ENCODE data around the gene FGD5.

Gene FGD5

GRCh38 chr3:14785207-14786155, 33.3 kb upstream of the FGD5 start:
- in situ Hi-C loops (cut with HindIII; ENCODE audit: low sequenced_read_pairs): loop anchor here (5.0 kb wide), 2 partner anchors 77 to 142 kb away; no protein-coding TSS in a partner anchor

- in situ Hi-C loops (cut with HindIII; ENCODE audit: low sequenced_read_pairs): loop anchor here (5.0 kb wide), 2 partner anchors 76 to 141 kb away; no protein-coding TSS in a partner anchor
Measured at GRCh38 chr3:14786369-14786768, 32.4 kb upstream of the FGD5 start.

DNA sequence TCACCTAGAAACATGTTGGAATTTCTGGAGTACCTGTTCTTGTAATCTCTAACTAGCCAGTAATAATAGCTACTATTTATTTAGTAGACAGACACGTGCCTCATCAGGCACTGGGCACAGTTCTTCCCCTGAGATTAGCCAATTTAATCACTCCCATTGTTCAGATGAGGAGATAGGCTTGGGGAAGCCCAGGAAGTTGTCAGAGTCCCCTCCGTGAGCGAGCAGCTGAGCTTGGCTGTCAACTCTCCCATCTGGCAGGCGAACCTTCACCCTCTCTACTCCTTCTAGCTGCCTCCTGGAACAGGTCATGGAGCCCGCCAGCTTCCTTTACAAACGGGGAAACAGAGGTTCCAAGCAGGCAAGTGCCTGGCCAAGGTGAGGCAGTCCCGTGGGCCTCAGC, 31.1 kb upstream of the FGD5 start:
- in situ Hi-C loops (cut with HindIII; ENCODE audit: low sequenced_read_pairs): loop anchor here (5.0 kb wide), 2 partner anchors 75 to 140 kb away; no protein-coding TSS in a partner anchor

- in situ Hi-C loops (cut with HindIII; ENCODE audit: low sequenced_read_pairs): loop anchor here (5.0 kb wide), 2 partner anchors 74 to 139 kb away; no protein-coding TSS in a partner anchor
Measured at GRCh38 chr3:14788644-14789043, 30.1 kb upstream of the FGD5 start.

- in situ Hi-C loops (cut with HindIII; ENCODE audit: low sequenced_read_pairs): loop anchor here (5.0 kb wide), 2 partner anchors 73 to 138 kb away; no protein-coding TSS in a partner anchor
Measured at GRCh38 chr3:14789221-14789620, 29.5 kb upstream of the FGD5 start.

DNA sequence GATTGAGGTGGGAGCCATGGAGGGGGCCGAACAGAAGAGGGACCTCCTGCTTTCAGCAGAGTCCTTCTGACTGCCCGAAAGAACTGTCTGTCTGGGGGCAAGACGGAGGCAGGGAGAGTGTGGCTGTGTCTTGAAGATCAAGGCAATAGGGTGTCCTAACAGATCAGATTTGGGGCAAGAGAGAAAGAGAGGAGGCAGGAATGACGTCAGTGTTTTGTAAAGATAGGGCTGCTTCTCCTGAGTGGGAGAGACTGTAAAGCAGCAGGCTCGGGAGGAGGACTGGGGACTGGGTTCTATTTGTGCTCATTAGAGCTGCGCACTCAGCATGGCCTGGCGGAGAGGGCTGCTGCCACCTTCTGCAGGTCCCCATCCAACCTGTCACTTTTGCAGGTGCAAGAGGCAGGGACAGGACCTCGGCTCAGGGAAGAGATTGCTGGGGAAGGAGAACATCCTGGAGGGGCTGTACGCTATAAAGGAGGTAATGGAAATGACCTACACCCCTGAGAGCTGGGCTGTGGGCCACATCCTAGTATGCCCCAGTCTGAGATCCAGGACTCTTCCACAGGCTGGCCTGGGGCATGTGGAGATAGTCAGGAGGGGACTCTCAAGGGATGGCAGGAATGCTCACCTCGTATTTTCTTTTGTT, 29.0 kb upstream of the FGD5 start:
- in situ Hi-C loops (cut with HindIII; ENCODE audit: low sequenced_read_pairs): loop anchor here (5.0 kb wide), 2 partner anchors 73 to 138 kb away; no protein-coding TSS in a partner anchor

GRCh38 chr3:14791343-14791945, 27.3 kb upstream of the FGD5 start:
- in situ Hi-C loops (cut with HindIII; ENCODE audit: low sequenced_read_pairs): no loop called here

GRCh38 chr3:14792691-14793121, 26.1 kb upstream of the FGD5 start:
- in situ Hi-C loops (cut with HindIII; ENCODE audit: low sequenced_read_pairs): no loop called here

DNA sequence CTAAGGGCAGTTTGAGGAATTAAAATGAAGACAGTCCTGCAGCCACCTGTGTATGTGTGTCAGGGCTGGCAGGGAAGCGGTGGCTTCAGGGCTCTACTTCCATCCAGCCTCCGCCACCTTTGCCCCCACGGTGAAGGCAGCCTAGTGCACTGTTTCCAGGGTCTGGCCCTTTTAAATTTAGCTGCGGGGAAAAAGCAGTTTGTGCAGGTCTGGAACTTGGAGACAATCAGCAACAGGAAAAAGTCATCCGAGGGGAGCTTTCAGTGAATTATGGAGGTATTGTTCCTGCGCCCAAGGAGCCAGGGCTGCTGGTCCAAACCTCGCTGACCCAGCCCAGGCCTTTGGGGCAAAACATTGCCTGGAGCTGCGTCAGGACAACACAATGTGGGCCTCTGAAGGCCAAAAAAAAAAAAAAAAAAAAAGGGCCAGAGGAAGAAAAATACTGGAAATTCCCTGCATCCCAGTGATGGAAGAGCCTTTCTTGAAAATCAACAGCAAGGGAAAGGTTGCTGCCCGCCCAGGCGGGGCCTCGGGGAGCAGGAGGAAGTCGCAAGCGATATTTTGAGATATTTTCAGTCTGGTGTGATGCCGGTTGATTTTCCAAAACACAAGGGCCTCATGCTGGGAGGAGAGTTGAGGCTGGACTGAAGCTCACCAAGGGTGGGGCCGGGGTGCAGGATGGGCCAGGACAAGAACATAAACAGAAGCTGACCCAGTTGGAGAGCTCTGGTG, 25.5 kb upstream of the FGD5 start:
- in situ Hi-C loops (cut with HindIII; ENCODE audit: low sequenced_read_pairs): no loop called here

DNA sequence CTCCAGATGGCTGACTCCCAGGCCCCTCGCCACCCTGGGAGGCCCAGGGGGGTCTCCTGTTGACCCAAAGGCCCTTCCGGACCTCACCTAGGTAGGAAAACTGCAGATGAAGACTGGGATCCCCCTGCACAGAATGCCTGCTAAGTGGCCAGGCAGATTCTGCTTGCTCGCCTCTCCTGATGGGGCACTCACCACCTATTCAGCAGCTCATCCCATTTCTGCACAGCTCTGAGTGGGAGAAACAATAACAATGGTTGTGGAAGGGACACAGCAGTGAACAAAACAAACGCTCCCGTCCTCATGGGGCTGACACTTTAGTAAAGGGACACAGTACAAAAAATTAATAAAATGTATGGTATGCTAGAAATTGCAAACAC, 24.9 kb upstream of the FGD5 start:
- in situ Hi-C loops (cut with HindIII; ENCODE audit: low sequenced_read_pairs): no loop called here

DNA sequence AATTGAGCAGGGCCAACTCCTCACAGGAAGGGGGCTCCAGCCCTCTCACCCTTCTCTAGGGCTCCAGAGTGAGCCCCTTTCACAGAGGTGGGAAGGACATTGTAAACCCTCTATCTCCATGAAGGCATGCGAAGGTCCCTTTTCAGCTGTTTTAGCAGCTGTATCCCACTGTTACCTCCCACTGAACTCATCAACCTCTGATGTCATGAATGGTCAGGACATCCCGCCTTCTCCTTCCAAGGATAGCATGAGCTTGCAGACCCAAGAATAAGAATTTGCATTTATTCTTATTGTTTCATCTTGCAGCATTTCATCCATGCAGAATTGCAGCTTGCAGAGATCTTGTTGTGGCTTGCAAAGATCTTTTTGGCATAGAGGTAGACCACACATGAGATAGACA, 24.3 kb upstream of the FGD5 start:
- in situ Hi-C loops (cut with HindIII; ENCODE audit: low sequenced_read_pairs): no loop called here

DNA sequence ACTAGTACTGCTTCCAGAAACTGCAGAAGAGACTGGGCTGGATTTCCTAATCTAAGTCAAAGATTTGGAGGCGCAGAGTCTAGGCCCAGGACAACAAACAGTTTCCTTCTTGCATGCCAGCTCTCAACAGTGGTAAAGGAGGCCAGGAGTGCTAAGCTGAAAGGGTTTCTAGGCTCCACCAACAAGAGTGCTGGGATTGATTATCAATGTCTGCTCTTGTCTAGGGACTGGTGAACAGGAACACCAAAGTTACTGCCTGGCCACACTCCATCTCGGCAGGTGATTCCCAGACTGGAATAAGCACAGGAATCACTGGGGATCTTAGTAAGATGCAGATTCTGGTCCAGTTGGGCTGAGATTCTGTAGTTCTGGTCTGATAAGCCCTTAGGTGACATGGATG, 22.8 kb upstream of the FGD5 start:
- in situ Hi-C loops (cut with HindIII; ENCODE audit: low sequenced_read_pairs): no loop called here

- in situ Hi-C loops (cut with HindIII; ENCODE audit: low sequenced_read_pairs): no loop called here
Measured at GRCh38 chr3:14796403-14797077, 22.2 kb upstream of the FGD5 start.

DNA sequence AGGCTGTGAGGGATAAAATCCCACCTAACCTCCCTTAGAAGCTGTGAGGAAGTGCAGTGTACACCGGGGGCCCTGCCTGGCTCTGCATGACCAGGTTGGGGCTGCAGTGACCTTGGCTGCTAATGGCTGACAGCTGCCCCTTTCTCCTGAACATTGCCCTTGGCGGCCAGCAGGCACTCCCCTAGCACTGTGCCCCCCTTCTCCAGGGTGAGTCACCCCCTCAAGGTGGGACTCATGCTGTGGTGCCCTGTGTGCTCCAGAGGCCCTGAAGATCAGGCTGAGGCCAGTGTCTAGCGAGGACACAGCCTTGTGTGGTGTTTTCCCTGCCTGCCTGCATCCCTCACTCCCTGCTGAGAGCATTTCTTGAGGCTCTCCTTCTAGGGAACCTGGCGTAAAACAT, 21.0 kb upstream of the FGD5 start:
- in situ Hi-C loops (cut with HindIII; ENCODE audit: low sequenced_read_pairs): no loop called here

DNA sequence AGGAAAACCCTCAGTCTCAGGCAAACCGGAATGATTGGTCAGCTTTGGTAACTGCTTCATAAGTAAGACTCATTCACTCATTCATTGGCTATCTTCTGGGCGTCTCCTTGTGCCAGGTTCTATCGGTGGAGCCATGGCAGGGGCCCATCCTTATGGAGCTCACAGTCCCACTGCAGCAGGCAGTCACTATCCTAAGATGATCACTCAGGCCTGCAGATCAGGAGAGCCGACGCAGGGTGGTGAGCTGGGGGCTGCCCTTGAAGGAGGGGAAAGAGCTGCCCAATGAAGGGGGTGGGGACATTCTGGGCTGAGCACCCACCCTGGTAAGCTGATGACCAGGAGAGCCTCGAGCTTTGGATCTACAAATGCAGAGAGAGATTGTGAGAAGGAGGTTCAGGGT, 20.5 kb upstream of the FGD5 start:
- in situ Hi-C loops (cut with HindIII; ENCODE audit: low sequenced_read_pairs): no loop called here

DNA sequence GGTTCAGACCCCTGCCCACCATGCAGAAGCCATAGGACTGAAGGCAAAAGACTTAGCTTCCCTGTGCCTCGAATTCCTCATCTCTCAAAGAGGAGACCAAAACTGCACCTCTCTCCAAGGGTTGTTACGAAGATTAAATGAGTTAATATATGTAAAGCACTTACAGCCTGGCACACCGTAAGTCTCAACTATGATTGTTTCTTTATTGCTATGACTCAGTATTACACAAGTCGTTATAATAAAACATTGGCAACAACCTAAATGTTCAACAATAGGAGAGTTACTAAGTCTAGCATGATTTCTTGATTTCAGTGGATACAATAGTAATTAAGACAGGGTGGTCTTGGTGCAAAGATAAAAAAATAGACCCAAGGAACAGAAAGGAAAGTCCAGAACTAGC, 19.6 kb upstream of the FGD5 start:
- in situ Hi-C loops (cut with HindIII; ENCODE audit: low sequenced_read_pairs): no loop called here

DNA sequence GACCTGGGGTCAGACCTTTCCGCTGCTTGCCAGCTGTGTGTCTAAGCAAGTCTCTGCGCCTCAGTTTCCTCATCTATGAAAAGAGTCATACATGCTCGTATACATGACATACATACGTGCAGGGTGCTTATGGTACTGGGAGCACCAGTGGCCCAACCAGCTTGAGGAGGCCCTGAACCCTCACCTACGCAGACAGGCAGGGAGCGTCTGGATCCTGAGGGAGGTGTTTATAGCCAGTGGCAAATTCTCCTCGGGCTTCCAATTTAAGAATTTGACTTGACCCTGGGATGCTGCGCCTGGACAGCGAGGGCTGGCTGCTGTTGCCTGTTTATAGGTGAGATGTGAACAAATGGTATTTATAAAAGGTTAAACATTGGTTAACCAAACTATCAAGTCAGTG, 17.7 kb upstream of the FGD5 start:
- in situ Hi-C loops (cut with HindIII; ENCODE audit: low sequenced_read_pairs): no loop called here

DNA sequence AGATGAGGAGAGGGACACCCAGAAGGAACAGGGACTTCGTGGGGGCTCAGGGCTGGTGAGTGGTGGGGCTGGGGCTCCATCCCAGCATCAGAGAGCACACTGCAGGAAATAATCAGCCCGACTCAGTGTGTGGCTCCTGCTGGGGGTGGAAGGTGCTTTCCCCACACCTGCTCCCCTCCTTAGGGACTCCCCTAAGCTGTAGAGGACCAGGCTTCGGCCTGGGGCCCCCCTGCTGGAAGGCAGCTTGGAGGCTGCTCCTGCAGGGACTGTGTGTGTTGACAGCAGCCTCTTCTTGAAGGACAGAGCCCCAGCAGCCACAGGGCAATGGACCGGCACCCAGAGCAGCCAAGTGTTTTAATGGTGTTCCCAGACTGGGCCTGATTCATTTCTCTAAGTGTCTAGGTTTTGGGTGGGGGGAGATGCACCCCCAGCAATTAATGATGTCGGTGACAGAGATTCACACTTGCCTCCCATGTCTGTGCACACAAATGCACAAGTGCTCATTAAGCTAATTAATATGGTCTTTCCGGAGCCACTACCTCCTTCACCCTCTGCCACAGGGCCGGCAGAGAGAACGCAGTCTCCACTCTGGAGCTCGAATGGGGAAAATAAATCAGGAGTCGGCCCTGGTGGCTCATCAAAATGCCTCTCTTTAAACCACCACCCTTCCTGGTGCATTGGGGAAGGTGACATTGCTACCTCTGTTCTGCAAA, 16.9 kb upstream of the FGD5 start:
- in situ Hi-C loops (cut with HindIII; ENCODE audit: low sequenced_read_pairs): no loop called here

- in situ Hi-C loops (cut with HindIII; ENCODE audit: low sequenced_read_pairs): no loop called here
Measured at GRCh38 chr3:14802381-14802731, 16.4 kb upstream of the FGD5 start.
